DMS114 treated with DMSO at 0.1 percent for 48 hours (cell line): ENCODE results near the gene IL31.
"Not testable (repeated sequence)": the region's sequence is repeated elsewhere in the genome, so short reads cannot be mapped to it uniquely, and the experiment has no call there.

Experiments
- DNase-seq: peaks from one replicate; lab custom pipeline; 2025; ENCODE audit not compliant: unreplicated experiment; lab: John Stamatoyannopoulos, UW

IL31 gene

GRCh38 chr12:122174155-122174845 lies at the start of gene IL31:
IL31 (minus strand) TSS chr12:122174221; CDS start chr12:122174172, 49 bp downstream.
- DNase-seq, result no peak

DNA sequence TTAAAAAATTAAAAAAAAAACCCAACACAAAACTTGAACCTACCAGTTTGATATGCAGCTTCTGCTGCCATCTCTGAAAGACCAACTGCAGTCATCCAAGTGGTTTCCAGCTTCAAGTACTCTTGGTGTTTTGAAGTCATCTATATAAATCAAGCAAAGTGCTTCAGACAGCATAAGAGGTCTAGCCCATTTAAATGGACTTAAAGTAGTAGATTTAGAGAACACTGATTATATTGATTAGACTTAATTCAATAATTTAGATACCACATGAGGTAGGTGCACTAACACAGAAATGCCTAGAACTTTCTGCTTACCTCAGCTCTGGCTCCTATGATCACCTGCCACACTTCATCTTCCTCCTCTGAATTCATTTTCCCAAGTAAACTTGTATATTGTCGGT lies 42.4 kb upstream of the IL31 start:
- no peak for DNase-seq

GRCh38 chr12:122215771-122216170 lies 41.8 kb upstream of the IL31 start:
- no peak for DNase-seq

DNA sequence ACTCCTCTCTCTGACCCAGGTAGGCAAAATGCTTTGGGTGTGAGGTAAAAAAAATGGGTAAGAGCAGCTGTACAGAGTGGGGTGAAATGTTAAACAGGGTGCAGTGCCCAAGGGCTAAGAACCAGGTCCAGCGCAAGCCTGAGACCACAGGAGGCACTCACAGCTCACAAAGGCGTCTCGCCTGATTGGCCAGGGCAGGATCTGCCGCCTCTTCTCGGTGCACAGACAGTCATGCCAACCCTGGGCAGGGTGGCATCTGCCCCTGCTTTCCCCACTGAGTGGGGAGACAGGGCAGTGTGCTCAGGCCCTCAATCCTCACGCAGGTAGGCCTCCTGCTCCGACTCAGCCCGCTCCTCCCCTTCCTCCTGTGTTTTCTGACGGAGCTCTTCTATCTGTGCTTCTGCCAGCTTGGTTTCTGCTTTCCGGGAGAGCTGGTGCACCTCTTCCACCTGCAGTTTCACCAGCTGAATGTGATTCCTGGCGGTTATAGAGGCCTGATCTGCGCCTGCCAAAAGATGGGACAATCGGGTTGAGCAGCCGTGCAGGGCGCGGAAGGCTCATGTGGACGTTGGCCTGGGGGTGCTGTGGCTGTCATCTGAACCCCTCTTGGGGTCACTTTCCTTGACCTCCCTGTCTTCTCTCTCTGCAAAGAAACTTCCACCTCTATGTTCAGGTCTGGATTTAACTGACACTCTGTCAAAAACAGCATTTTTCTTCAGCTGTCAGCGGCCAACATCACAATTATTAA lies 34.2 kb upstream of the IL31 start:
- DNase-seq, result no peak

DNA sequence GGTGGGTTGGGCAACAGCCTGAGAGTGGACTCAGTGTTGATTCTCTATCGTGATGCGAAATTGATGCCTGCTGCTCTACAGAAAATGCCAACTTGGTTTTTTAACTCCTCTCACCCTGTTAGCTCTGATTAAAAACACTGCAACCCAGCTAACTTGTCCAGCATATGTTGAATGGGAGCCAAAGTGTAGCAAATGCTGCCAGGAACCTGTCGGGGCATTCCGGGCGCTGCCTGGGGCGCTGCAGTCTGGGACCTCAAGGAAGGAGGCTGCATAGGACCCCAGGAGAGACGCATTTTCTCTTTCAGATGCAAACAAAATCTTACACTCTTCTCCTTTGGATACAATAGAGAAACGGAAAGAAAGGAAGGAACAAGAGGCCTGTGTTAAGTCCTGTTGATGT lies 33.4 kb upstream of the IL31 start:
- no peak for DNase-seq

DNA sequence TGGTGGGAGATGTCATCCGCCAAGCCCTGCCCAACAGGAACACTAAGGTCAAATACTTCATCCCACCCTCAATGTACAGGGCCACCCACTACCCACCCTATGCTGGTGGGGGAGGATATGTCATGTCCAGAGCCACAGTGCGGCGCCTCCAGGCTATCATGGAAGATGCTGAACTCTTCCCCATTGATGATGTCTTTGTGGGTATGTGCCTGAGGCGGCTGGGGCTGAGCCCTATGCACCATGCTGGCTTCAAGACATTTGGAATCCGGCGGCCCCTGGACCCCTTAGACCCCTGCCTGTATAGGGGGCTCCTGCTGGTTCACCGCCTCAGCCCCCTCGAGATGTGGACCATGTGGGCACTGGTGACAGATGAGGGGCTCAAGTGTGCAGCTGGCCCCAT lies 33.0 kb upstream of the IL31 start:
- DNase-seq, result no peak

GRCh38 chr12:122206111-122206881 lies 32.3 kb upstream of the IL31 start:
- no peak for DNase-seq

GRCh38 chr12:122205053-122205925 lies 31.3 kb upstream of the IL31 start:
- DNase-seq, result no peak

- no peak for DNase-seq
These were observed 30.4 kb upstream of the IL31 start for GRCh38 chr12:122204167-122205052.

- peak; percentile 46 for DNase-seq
These were observed 29.5 kb upstream of the IL31 start, which contains the start of gene B3GNT4 for GRCh38 chr12:122203301-122204166. B3GNT4 (plus strand) TSS chr12:122203709; CDS start chr12:122204619, 910 bp downstream.

DNA sequence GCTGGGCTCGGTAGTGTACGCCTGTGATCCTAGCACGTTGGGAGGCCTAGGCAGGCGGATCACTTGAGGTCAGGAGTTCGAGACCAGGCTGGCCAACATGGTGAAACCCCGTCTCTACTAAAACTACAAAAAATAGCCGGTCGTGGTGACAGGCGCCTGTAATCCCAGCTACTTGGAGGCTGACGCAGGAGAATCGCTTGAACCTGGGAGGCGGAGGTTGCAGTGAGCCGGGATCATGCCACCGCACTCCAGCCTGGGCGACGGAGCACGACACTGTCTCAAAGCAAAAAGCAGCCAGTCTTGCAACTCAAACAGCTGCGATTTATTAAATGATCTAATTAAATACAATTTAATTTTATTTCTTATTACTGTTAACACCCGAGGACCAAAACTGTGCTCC lies 28.8 kb upstream of the IL31 start:
- DNase-seq, result not testable (repeated sequence)

- DNase-seq, result no peak
These were observed 28.0 kb upstream of the IL31 start for GRCh38 chr12:122202017-122202416.

DNA sequence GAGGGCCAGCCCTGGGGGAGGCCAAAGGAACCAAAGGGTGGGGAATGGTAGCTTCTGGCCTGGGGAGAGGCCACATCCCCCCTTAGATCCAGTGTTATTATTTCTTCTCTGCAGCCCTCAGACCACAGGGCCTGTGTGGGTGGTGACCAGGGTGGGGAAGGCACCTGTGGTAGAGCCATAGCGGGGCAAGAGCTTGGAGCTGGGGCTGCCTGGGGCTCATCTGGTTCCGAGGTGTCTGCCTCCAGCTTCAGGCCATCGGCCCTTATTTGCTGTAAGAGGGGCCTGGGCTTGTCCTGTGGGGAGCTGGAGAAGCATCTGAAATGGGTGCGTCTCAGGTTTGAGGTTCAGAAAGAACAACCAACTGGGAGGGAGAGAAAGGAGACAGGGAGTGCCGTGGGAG lies 27.4 kb upstream of the IL31 start:
- DNase-seq, result no peak

DNA sequence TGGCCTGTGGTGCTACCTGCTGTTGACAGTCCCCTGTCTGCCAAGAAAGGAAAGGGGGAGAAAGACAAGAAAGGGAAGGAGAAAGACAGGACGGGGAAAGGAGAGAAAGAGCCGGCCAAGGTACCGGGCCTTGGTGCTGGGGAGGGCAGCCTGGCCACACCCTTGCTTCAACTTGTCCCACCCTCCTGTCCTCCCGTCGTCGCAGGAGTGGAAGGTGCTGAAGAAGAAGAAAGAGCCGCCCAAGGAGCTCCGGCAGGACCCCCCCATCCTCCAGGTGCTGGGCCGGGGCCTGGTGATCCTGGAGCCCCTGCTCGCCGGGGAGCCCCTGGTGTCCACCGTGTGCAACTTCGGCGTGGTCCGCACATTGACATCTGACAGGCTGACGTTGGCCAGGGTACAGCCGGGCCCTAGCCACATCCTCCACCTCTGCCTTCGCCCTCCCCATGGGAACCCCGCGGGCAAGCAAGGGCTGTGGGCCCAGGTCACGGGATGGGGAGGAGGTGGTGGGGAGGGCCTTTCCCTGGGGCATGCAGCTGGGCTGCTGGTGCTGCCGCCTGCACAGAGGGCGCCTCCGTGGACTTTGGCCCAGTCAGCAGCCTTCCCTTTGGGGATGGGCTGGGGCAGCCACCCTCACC lies 26.6 kb upstream of the IL31 start:
- no peak for DNase-seq

DNA sequence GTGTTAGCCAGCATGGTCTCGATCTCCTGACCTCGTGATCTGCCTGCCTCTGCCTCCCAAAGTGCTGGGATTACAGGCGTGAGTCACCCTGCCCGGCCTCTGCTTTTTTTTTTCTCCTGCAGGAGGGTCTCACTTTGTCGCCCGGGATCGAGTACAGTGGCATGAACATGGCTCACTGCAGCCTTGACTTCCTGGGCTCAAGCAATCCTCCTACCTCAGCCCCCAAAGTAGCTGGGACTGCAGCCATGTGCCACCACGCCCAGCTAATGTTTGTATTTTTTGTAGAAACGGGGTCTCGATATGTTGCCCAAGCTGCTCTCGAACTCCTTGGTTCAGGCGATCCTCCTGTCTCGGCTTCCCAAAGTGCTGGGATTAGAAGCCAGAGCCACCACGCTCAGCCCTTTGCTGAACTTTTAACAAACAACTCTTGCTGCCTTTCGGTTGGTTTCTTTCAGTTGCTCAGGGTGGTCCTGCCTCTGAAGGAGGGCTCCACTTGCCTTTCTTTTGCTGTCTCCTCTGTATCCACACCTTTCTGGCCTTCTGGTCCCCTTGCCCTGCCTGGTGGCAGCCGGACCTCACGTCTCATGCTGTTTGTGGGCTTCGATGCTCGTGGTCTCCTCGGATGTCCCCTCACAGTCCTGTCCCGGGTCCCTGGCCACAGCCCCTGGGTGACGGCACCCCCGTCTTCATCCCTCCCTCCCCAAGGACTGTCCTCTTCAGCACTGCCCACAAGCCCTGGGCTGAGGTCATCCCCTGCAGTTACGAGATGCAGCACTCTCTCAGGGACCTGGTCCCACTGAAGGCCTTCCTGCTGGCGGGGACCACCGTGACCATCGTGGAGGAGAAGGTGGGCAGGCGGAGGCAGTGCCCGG lies 25.7 kb upstream of the IL31 start:
- no peak for DNase-seq

DNA sequence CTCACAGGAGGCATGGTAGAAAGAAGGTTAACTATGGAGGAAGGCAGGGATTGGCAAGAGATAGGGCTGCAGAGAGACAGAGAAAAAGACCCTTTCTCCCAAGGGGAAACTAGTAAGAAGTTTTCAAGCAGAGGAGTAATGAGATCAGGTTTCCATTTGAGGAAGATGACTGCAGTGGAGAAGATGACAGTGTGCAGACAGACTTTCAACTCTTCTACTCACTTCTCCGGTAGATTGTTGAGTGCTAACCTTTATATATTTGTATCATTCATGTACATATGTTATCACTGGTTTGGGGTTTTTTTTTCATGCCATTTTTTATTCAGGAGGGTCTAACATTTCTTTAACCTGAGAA lies 23.6 kb upstream of the IL31 start:
- no peak for DNase-seq

GRCh38 chr12:122195405-122195804 lies 21.4 kb upstream of the IL31 start:
- DNase-seq, result no peak

- no peak for DNase-seq
These were observed 20.8 kb upstream of the IL31 start for GRCh38 chr12:122194804-122195203.
